K562 (cell line): ENCODE results near the gene FSTL3. TPM values are rescaled to one million over a fixed set of nuclear protein-coding genes. Genes with fewer than 3 reads are reported as not detected.

ENCODE experiments used
- ATAC-seq: fragments of 200-7000 bp; cut with Tn5 transposase; 3 replicates; pipeline ENCODE4 v1.9.1; 2020; ENCODE audit warnings: moderate library complexity
- BruUV-seq: library from RNA; stranded (reverse); fragments of 400-500 nt; replicated peaks from 2 replicates; lab custom pipeline; 2021; lab: Mats Ljungman, UMichigan
- CTCF ChIA-PET: fragments of 300-600 bp; formaldehyde crosslinking; extraction: SDS; loops from one replicate; lab custom pipeline; 2021; ENCODE audit warnings: low intra/inter-chr PET ratio; lab: Yijun Ruan, JAX
- POLR2A ChIA-PET: fragments of 300-600, 350-650 bp; sonication (Branson Sonifier 250); formaldehyde crosslinking; extraction: SDS; loops from one replicate; lab custom pipeline; 2021; ENCODE audit warnings: antibody characterized with exemption, inconsistent platforms; lab: Yijun Ruan, JAX
- DNase-seq, 4 experiments: peaks; one replicate each; pipeline versions ENCODE4 v3.0.0 to v3.0.0-alpha.2; 2011 to 2018; ENCODE audit warnings: low spot score in 3 of 4, mixed read lengths in 3 of 4; ENCODE audit errors: extremely low read depth in 1 of 4
- FAIRE-seq: peaks from 2 replicates; lab custom pipeline; 2011; peaks lifted over from hg19 to GRCh38; lab: Jason Lieb, UNC
- H2AFZ ChIP-seq: 2 replicates; pipeline ENCODE4 v1.6.0; 2011; ENCODE audit warnings: low read depth, low read length, control low read depth, inconsistent platforms
- H3K27ac ChIP-seq: fragments of 200-600 bp; 3 replicates; pipeline ENCODE4 v1.8.0; 2011; ENCODE audit warnings: low read depth, mild to moderate bottlenecking, control low read depth, inconsistent platforms, low read length, moderate library complexity, mixed read lengths; ENCODE audit errors: extremely low read depth
- H3K27me3 ChIP-seq, 2 experiments: fragments of 300-600 bp in 1 of 2; 2 replicates in 1 of 2; 3 replicates in 1 of 2; pipeline versions ENCODE4 v1.6.0 to v1.8.0; 2011; ENCODE audit warnings: inconsistent platforms in 2 of 2, low read length in 2 of 2, mild to moderate bottlenecking in 1 of 2, mixed read lengths in 1 of 2, moderate library complexity in 1 of 2; ENCODE audit not compliant: control insufficient read depth in 2 of 2, insufficient read depth in 2 of 2
- H3K36me3 ChIP-seq: fragments of 300-600 bp; 3 replicates; pipeline ENCODE4 v1.8.0; 2011; ENCODE audit warnings: mild to moderate bottlenecking, low read length, inconsistent platforms; ENCODE audit not compliant: control insufficient read depth, insufficient read depth
- H3K4me1 ChIP-seq, 2 experiments: fragments of 200-600 bp in 1 of 2; replicated peaks in 1 of 2; 2 replicates in 1 of 2; 3 replicates in 1 of 2; pipeline versions ENCODE4 v1.5.1 to v1.8.0; 2011; ENCODE audit warnings: inconsistent platforms in 2 of 2, low read length in 2 of 2, mild to moderate bottlenecking in 1 of 2, mixed read lengths in 1 of 2, moderate library complexity in 1 of 2; ENCODE audit not compliant: control insufficient read depth in 2 of 2, insufficient read depth in 2 of 2
- H3K4me2 ChIP-seq: 2 replicates; pipeline ENCODE4 v1.6.1; 2011; ENCODE audit warnings: low read length, control low read depth, inconsistent platforms, mixed read lengths; ENCODE audit not compliant: insufficient read depth
- H3K4me3 ChIP-seq: fragments of 200-600 bp; sonication (generic), shearing (Covaris generic); 2 replicates; pipeline ENCODE4 v1.5.1; 2016; ENCODE audit warnings: control low read depth, inconsistent platforms
- H3K79me2 ChIP-seq: fragments of 200-600 bp; 3 replicates; pipeline ENCODE4 v1.8.0; 2011; ENCODE audit warnings: low read length, inconsistent platforms; ENCODE audit not compliant: control insufficient read depth, insufficient read depth
- H3K9ac ChIP-seq, 2 experiments: 2 replicates each; pipeline versions ENCODE4 v1.6.0 to v1.6.1; 2011; ENCODE audit warnings: low read depth in 2 of 2, low read length in 2 of 2, control low read depth in 1 of 2, inconsistent platforms in 1 of 2, mild to moderate bottlenecking in 1 of 2, mixed read lengths in 1 of 2; ENCODE audit not compliant: insufficient read depth in 1 of 2
- H3K9me1 ChIP-seq: one replicate; pipeline ENCODE4 v1.6.0; 2011; ENCODE audit warnings: inconsistent platforms, mild to moderate bottlenecking, low read length, moderate library complexity; ENCODE audit not compliant: control insufficient read depth, insufficient read depth
- H3K9me3 ChIP-seq: replicated peaks from 2 replicates; pipeline ENCODE4 v1.5.1; 2011; ENCODE audit warnings: low read depth, low read length, inconsistent platforms; ENCODE audit not compliant: control insufficient read depth, insufficient read depth
- H4K20me1 ChIP-seq: replicated peaks from 2 replicates; pipeline ENCODE4 v1.6.1; 2011; ENCODE audit warnings: low read length, inconsistent platforms, mixed read lengths; ENCODE audit not compliant: control insufficient read depth, insufficient read depth
- MTA2 ChIP-seq: fragments of 450-650 bp; IDR thresholded peaks from 2 replicates; pipeline ENCODE4 v1.6.1; 2016; ENCODE audit warnings: low read depth
- ZNF436 ChIP-seq: fragments of 250-450, 450-650 bp; sonication (Bioruptor Pico); formaldehyde crosslinking; IDR thresholded peaks from 2 replicates; pipeline ENCODE4 v1.7.0; 2020; ENCODE audit warnings: mild to moderate bottlenecking
- ZZZ3 ChIP-seq: fragments of 450-650 bp; IDR thresholded peaks from 2 replicates; pipeline ENCODE4 v1.6.1; 2016; ENCODE audit warnings: antibody characterized with exemption, mild to moderate bottlenecking, moderate library complexity
- WGBS: fragments of 100-300 bp; shearing (Covaris generic); methylation state at CpG from one replicate; pipeline ENCODE4 v1.1.6; 2016; ENCODE audit warnings: low coverage, mixed read lengths; ENCODE audit not compliant: insufficient coverage; ENCODE audit errors: missing lambda C conversion rate; 5-methylcytosine and 5-hydroxymethylcytosine counted together
- in situ Hi-C: fragments of 300-500 bp; cut with MboI; formaldehyde crosslinking; loops from 4 replicates; pipeline ENCODE4 v1.15.0; 2018; ENCODE audit warnings: inconsistent platforms, mixed read lengths
- intact Hi-C: fragments of 100-400 bp; cut with micrococcal nuclease; formaldehyde crosslinking; loops from 2 replicates; pipeline ENCODE4 v1.14.2; 2022
- polyA plus RNA-seq, 8 experiments: library from polyadenylated mRNA; depleted of rRNA in 4 of 8; stranded (reverse) in 5 of 8; unstranded in 3 of 8; fragments of >200 nt; fragmentation: Nextera tagmentation in 2 of 8; fragmentation: Illumina TruSeq in 1 of 8; extraction: Ambion mirVana in 2 of 8; extraction: Trizol in 1 of 8; gene quantifications; 2 replicates each; pipeline versions ENCODE4 v1.2.1 to v1.2.3, GENCODE V29; 2011 to 2014; ENCODE audit warnings: inconsistent platforms in 1 of 8, missing spikeins in 1 of 8
- total RNA-seq, 7 experiments: library from RNA; depleted of rRNA in 6 of 7; stranded (reverse); fragments of >200 nt in 6 of 7; fragmentation: Illumina TruSeq in 2 of 7; extraction: Trizol in 2 of 7; gene quantifications; 2 replicates each; pipeline versions ENCODE4 v1.2.1 to v1.2.3, GENCODE V29; 2011 to 2021; ENCODE audit warnings: low replicate concordance in 1 of 7
- TF ChIP-seq, protein P1 (sequence below): sonication (generic); formaldehyde crosslinking; IDR thresholded peaks from 2 replicates; pipeline ENCODE4 v1.9.0; 2022; ENCODE audit warnings: mild to moderate bottlenecking, missing genetic modification reagents
- TF ChIP-seq, protein P2 (sequence below): sonication (generic); formaldehyde crosslinking; IDR thresholded peaks from 2 replicates; pipeline ENCODE4 v1.8.1; 2023; ENCODE audit warnings: mild to moderate bottlenecking, missing genetic modification reagents

Gene FSTL3
- total and polyA plus RNA-seq, 9 of the 15 experiments (the other 6 are each of a cell fraction or from before 2014, with no cell fraction given): 0.35 to 6.8 (median 4.2) TPM; not detected in 1

DNA sequence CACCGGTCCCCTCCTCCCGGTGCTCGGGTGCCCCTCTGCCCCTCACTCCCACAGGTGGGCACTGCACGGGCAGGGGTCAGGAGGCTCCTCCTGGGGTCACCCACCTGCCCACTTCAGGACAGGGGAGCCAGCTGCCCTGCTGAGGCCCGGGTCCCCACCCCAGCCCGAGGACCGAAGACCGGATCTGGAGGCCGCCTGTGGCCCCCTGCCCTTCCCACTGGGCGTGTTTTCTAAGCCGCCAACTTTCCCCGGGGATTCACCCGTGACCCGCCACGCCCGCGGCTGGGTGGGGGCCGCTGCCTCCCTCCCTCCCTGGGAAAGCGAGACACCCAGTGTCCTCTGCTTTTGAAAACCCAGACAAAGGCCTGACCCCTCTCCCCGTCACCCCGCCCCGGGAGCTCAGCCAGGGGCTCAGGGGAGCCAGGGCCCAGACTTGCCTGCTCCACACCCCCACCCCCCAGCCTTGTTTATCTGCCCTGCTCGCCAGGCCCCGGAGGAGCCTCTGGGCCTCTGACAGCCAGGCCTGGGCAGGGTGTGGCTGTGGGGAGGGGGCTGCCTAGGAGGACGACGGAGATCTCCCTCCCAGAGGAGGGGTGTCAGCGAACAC, 33.9 kb downstream of the FSTL3 start:
- Histone ChIP-seq H3K79me2 (no peaks in the 10 kb centered on the region), H3K9ac (peak overlapping the region in 1 of 2 experiments; percentile 88; a peak in 2 of 4 replicates), H3K27me3 (no peaks in the 10 kb centered on the region), H3K9me1 (no peaks in the 10 kb centered on the region), H2AFZ (no peak overlapping the region), H3K9me3 (0 out of 2 replicates have a peak, but pooled peaks cover 1% of the 10 kb centered on the region), H3K4me2 (no peak overlapping the region), H3K4me1 (peaks cover 5 to 27% of the 10 kb centered on the region in 2 experiments; a peak in 3 of 5 replicates), H3K27ac (no peak overlapping the region), H4K20me1 (no peaks in the 10 kb centered on the region), H3K36me3 (no peaks in the 10 kb centered on the region), H3K4me3 (no peak overlapping the region; the same call in 1 of the 2 replicates)
- CTCF ChIA-PET: no interaction called here
- FAIRE-seq (no peak), DNase-seq (no peak), ATAC-seq (no peak)
- intact Hi-C loops: no loop called here
- WGBS: 51% methylated on average over 15 of the region's 27 CpGs
- BruUV-seq: no TSS peak
- POLR2A ChIA-PET: interaction anchor here (0.6 kb wide), 1 partner anchor 156 kb away, joined by 7 read pairs; no protein-coding TSS in a partner anchor
- TF ChIP-seq MTA2: no peak
- TF ChIP-seq, protein P1, sequence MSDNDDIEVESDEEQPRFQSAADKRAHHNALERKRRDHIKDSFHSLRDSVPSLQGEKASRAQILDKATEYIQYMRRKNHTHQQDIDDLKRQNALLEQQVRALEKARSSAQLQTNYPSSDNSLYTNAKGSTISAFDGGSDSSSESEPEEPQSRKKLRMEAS: no peak
- TF ChIP-seq, protein P2, sequence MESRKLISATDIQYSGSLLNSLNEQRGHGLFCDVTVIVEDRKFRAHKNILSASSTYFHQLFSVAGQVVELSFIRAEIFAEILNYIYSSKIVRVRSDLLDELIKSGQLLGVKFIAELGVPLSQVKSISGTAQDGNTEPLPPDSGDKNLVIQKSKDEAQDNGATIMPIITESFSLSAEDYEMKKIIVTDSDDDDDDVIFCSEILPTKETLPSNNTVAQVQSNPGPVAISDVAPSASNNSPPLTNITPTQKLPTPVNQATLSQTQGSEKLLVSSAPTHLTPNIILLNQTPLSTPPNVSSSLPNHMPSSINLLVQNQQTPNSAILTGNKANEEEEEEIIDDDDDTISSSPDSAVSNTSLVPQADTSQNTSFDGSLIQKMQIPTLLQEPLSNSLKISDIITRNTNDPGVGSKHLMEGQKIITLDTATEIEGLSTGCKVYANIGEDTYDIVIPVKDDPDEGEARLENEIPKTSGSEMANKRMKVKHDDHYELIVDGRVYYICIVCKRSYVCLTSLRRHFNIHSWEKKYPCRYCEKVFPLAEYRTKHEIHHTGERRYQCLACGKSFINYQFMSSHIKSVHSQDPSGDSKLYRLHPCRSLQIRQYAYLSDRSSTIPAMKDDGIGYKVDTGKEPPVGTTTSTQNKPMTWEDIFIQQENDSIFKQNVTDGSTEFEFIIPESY (CRISPR knock-in tag): peak; percentile 65; the same call in 1 of the 2 replicates
- no peak for TF ChIP-seq ZNF436 (CRISPR knock-in tag)
- no peak for TF ChIP-seq ZZZ3
- TF ChIP-seq, all 486 proteins: peak for 1
- in situ Hi-C loops: no loop called here
